Mammary microvascular endothelial cell (primary cell): ENCODE data around the gene POLR2J3. TPM values are rescaled to one million over a fixed set of nuclear protein-coding genes. Genes with fewer than 3 reads are reported as not detected.

ENCODE experiments used
- total RNA-seq: library from RNA; depleted of rRNA; stranded (reverse); fragments of >200 nt; gene quantifications from 2 replicates; pipeline ENCODE4 v1.2.3, GENCODE V29; 2015

Gene POLR2J3
- total RNA-seq: 12.4 and 16.2 TPM in 2 replicates

DNA sequence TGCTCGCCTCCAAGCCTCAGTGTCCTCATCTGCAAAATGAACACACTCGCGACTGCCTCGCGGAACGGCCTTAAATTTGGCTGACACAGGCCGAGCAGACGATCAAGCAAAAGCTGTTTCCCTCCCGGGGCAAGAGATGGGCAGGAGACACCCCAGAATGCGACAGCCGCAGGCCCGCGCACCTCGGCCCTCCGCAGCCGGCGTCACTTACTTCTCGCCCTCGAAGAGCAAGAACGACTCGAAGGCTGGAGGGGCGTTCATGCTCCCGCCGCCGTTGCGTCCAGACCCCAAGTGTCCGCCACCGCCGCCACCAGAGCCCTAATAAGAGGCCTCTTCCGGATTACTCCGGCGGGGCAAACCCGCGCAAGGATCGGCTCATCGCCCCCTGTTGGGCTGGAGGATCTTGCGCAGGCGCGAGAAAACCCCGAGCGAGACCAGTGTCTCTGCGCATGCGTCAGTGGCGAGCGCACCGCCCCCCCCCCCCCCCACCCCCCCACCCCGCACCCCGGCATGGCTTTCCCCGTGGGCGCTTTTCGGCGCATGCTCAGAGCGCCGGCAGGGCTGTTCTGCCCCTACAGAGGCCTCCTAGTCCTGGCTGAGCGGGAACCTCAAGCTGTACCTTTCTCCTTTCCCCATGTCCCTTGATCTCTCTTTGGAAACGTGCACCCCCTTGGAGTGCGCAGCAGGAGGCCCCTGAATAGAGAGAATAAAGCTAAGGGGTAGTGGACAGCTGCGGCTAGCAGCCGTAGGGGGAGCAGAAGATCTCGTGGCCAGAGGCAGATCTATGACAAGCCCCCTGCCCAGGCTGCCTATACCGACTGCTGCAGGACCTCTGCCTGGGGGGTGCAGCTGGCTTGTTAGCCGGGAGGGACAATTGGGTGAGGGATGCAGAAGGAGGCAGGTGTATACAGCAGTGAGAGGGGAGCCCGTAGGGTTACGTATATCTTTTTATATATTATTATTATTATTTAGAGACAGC lies at the start of gene POLR2J3:
POLR2J3 (minus strand) TSS at position 323 of the 979 bp plus-strand sequence; CDS start at position 261, 62 bp downstream.

DNA sequence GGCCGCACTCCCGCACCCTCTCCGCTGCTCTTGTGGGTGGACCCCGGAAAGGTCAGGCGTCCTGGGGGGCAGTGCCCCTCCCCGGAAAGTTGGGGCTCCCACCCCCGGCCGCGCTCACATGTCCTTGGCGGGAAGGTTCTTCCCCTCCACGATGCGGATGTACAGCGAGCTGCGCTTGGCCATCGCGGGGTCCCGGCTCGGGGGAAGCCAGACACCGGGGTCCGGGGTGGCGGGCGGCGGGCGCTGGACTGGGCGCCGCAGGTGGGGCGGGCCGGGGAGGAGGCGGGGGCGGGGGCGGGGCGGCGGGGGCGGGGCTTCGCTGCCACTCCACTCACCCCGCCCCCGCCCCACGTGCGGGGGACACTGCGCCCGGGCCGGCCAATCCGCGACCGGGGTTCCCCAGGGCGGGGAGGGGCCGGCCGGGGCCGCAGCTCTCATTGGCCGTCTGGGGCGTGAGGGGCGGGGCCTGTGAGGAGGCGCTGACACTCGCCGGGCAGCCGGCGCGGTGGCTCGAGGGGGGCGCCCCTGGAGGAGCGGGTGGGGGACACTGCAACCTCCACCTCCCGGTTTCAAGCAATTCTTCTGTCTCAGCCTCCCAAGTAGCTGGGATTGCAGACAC lies 44.2 kb upstream of the POLR2J3 start, which contains the start of gene RASA4:
RASA4 (minus strand) TSS at position 250 of the 619 bp plus-strand sequence; CDS start at position 183, 67 bp downstream.

DNA sequence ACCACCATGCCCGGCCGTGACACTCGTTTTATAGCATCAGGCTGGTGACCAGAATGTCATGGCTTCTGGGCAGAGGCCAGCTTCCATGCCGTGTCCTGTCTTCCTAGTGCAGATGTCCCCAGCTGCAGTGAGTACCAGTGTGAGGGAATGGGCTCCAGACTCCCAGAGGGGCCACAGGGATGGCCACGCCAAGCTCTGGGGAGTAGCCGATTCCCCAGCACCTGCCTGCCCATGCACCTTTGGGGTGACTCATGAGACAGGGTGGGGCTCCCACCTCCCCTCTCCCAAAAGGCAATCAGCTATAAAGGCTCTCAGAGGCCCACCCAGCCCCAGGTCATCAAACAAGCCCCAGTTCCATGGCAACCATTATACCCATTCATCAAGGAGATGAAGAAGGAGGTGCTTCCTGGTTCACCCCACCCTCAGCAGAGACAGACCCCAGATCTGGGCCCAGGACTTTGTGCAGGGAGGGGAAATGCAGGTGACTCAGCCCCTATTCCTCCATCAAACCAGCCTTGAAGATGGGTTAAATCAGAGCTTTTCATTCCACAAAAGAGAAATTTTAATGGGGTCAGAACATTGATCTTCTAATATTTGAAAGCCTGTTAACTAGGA lies 21.5 kb downstream of the POLR2J3 start, which contains the start of gene SPDYE2:
SPDYE2 (plus strand) TSS at position 419 of the 615 bp plus-strand sequence. CDS start 2,030 bp downstream, outside the sequence.

DNA sequence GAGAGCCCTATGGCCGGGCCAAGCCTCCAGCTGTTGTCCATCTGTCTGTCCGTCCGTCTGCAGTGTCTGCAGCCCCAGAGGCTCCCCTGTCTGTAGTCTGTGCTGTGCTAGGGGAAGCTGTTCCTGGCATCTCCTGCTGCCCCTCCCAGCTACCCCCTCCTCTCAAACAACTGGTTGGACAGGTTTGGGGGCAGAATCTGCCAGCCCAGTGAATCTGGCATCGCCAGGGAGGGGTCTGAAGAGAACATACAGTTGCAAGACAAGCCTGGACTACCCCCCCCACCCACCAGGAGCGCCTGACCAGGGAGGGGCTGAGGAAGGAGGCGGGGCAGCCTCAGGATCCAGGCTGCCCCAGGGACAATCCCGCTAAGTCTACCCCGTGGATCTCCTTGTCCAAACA lies 28.8 kb downstream of the POLR2J3 start, which contains the start of gene UPK3BL2:
UPK3BL2 (minus strand) TSS at position 101 of the 400 bp plus-strand sequence; CDS start at position 41, 60 bp downstream.

DNA sequence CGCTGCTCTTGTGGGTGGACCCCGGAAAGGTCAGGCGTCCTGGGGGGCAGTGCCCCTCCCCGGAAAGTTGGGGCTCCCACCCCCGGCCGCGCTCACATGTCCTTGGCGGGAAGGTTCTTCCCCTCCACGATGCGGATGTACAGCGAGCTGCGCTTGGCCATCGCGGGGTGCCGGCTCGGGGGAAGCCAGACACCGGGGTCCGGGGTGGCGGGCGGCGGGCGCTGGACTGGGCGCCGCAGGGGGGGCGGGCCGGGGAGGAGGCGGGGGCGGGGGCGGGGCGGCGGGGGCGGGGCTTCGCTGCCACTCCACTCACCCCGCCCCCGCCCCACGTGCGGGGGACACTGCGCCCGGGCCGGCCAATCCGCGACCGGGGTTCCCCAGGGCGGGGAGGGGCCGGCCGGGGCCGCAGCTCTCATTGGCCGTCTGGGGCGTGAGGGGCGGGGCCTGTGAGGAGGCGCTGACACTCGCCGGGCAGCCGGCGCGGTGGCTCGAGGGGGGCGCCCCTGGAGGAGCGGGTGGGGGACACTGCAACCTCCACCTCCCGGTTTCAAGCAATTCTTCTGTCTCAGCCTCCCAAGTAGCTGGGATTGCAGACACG lies 54.7 kb downstream of the POLR2J3 start, which contains the start of gene RASA4B:
RASA4B (minus strand) TSS at position 228 of the 598 bp plus-strand sequence; CDS start at position 161, 67 bp downstream.

Other genes with a start within 250 kb of the POLR2J3 start
- 0.07 TPM in 1 of 2 replicates, not detected in the other for gene SPDYE6, start 216.1 kb downstream of the POLR2J3 start, total RNA-seq
- gene PRKRIP1, start 176.2 kb downstream of the POLR2J3 start, total RNA-seq: 14.7 and 16.9 TPM in 2 replicates
- 65.9 and 82.4 TPM in 2 replicates for gene ORAI2, start 139.0 kb downstream of the POLR2J3 start, total RNA-seq
- gene ALKBH4, start 107.7 kb downstream of the POLR2J3 start, total RNA-seq: 10.7 and 12.1 TPM in 2 replicates
- 13.2 and 14.6 TPM in 2 replicates for gene LRWD1, start 107.6 kb downstream of the POLR2J3 start, total RNA-seq
- gene POLR2J, start 93.7 kb downstream of the POLR2J3 start, total RNA-seq: 28.8 and 38.4 TPM in 2 replicates
- 3.3 and 4.6 TPM in 2 replicates for gene RASA4B, start 54.8 kb downstream of the POLR2J3 start, total RNA-seq
- 0.67 and 1.6 TPM in 2 replicates for gene UPK3BL2, start 28.9 kb downstream of the POLR2J3 start, total RNA-seq
- not detected in 2 replicates for gene SPDYE2, start 21.4 kb downstream of the POLR2J3 start, total RNA-seq
- gene RASA4, start 44.2 kb upstream of the POLR2J3 start, total RNA-seq: 13.1 and 13.3 TPM in 2 replicates
- 6.1 and 9.5 TPM in 2 replicates for gene UPK3BL1, start 70.2 kb upstream of the POLR2J3 start, total RNA-seq
- not detected in 2 replicates for gene SPDYE2B, start 77.7 kb upstream of the POLR2J3 start, total RNA-seq
- gene POLR2J2, start 99.1 kb upstream of the POLR2J3 start, total RNA-seq: not detected in 2 replicates
- 11.5 and 12.5 TPM in 2 replicates for gene FAM185A, start 176.4 kb upstream of the POLR2J3 start, total RNA-seq